Ascending aorta (tissue), 2 donors: Measurements from ENCODE around the gene RET. TPM values are rescaled to one million over a fixed set of nuclear protein-coding genes. Genes with fewer than 3 reads are reported as not detected.

Experiments
- DNase-seq, 2 donors: peaks; one replicate each; pipeline ENCODE4 v3.0.0-alpha.2; 2019; ENCODE audit warnings: low spot score in 2 of 2
- H3K27ac ChIP-seq, 2 donors: fragments of 200-600 bp; sonication (generic); one replicate each; pipeline ENCODE4 v1.5.1; 2016 to 2017; ENCODE audit warnings: mild to moderate bottlenecking in 1 of 2
- H3K27me3 ChIP-seq: fragments of 200-600 bp; sonication (generic); one replicate; pipeline ENCODE4 v1.5.1; 2017
- H3K36me3 ChIP-seq, 2 donors: fragments of 200-600 bp; sonication (generic); one replicate each; pipeline ENCODE4 v1.5.1; 2016
- H3K4me1 ChIP-seq, 2 donors: fragments of 200-600 bp; sonication (generic); one replicate each; pipeline ENCODE4 v1.5.1; 2016 to 2017; ENCODE audit warnings: mild to moderate bottlenecking in 1 of 2
- H3K4me3 ChIP-seq, 2 donors: fragments of 200-600 bp; sonication (generic); one replicate each; pipeline ENCODE4 v1.5.1; 2016 to 2017; ENCODE audit warnings: mild to moderate bottlenecking in 1 of 2
- H3K9me3 ChIP-seq, 2 donors: fragments of 200-600 bp; sonication (generic); one replicate each; pipeline ENCODE4 v1.5.1; 2016
- intact Hi-C: fragments of 100-400 bp; cut with DNase I; formaldehyde crosslinking; loops from one replicate; pipeline ENCODE4 v1.15.1; 2023
- total RNA-seq: library from RNA; depleted of rRNA; stranded (reverse); fragments of >200 nt; gene quantifications from one replicate; pipeline ENCODE4 v1.1.0, GENCODE V29; 2016
- TF ChIP-seq, protein P1 (sequence below), 3 experiments: fragments of 200-600 bp in 2 of 3; fragments of 450-650 bp in 1 of 3; sonication (generic) in 2 of 3; IDR thresholded peaks; one replicate each; pipeline ENCODE4 v1.5.1; 2016 to 2019; ENCODE audit warnings: antibody characterized with exemption in 3 of 3, mild to moderate bottlenecking in 1 of 3, moderate library complexity in 1 of 3

The RET gene
- total RNA-seq, 1 donor from 2014 or later = not detected

DNA sequence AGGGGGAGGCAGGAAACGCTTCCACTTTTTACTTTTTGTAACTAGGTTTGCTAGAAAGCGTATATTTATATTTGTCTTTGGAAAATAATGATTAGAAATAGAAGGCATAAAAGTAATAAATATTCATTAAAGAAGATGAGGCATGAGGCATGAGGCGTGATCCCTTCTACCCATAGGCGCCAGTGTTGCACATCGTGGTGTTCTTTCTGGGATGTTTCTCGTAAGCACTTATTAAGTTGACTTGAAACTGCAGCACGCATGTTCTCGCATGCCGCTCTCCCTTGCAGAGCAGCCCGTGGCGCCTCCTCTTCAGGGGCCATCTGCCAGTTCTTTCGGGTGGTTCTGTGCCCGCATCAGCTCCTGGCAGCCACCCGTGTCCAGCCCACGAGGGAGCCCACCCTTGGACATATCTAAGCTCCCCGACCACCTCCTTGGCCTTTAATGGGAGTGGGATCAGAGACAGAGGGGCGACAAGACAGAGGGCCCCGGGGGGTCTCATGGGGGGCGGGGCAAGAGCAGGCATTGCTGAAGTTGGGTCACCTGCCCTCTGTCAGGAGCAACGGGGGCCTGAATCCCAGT, 32.9 kb downstream of the RET start:
- no peak for DNase-seq
- Histone ChIP-seq H3K4me1 (peaks cover 0 to 3% of the 10 kb centered on the region in 2 donors), H3K27me3 (no peaks in the 10 kb centered on the region), H3K4me3 (no peak overlapping the region), H3K36me3 (no peaks in the 10 kb centered on the region), H3K9me3 (no peaks in the 10 kb centered on the region), H3K27ac (no peak overlapping the region)
- intact Hi-C loops = no loop called here
- TF ChIP-seq, protein P1, sequence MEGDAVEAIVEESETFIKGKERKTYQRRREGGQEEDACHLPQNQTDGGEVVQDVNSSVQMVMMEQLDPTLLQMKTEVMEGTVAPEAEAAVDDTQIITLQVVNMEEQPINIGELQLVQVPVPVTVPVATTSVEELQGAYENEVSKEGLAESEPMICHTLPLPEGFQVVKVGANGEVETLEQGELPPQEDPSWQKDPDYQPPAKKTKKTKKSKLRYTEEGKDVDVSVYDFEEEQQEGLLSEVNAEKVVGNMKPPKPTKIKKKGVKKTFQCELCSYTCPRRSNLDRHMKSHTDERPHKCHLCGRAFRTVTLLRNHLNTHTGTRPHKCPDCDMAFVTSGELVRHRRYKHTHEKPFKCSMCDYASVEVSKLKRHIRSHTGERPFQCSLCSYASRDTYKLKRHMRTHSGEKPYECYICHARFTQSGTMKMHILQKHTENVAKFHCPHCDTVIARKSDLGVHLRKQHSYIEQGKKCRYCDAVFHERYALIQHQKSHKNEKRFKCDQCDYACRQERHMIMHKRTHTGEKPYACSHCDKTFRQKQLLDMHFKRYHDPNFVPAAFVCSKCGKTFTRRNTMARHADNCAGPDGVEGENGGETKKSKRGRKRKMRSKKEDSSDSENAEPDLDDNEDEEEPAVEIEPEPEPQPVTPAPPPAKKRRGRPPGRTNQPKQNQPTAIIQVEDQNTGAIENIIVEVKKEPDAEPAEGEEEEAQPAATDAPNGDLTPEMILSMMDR (IDR thresholded peaks at IDR 0.05) = no peak

DNA sequence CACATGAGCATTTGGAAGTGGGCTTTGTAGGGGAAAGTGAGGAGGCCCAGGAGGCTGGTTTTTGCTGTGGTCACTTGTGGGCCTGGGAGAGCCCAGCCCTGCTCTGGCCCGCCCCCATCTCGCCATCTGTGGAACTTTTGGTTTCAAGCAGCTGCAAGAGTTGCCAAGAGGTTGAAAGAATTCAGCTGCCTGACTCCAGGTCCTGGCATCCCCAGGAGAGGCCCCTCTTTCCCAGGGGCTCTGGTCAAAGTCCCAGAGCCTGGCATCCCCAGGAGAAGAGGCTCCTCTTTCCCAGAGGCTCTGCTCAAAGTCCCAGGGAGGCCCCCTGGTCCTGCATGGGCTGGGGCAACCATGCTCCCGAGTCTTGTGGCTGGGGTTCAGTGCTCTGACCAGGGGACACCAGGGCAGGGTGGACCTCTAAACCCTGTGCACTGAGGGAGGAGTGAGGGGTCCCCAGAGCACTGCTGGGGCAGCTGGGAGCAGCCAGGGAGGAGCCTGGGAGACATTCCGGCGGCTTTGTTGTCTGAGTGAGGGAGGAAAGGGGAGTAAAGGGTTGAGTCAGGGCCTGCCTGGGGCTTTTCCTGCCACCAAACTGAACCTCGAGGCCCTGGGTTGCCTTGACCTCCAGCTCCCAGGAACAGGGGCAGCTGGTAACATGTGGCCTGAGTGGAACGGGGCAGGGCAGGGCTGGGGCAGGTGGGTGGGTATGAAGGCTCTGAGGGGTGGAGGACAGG, 33.6 kb downstream of the RET start:
- TF ChIP-seq, protein P1 (IDR thresholded peaks at IDR 0.05) = no peak

DNA sequence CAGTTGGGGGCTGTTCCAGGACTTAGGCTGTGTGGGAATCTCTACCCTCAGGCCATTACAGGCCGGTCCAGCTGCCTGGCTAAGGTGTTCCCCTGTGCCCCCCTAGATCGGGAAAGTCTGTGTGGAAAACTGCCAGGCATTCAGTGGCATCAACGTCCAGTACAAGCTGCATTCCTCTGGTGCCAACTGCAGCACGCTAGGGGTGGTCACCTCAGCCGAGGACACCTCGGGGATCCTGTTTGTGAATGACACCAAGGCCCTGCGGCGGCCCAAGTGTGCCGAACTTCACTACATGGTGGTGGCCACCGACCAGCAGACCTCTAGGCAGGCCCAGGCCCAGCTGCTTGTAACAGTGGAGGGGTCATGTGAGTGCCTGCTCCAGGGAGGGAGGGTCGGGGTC, 34.2 kb downstream of the RET start:
- no peaks in the 10 kb centered on the region for H3K27me3 ChIP-seq

More for the DNA sequence above, 33.6 kb downstream of the RET start:
- Histone ChIP-seq H3K4me3 (no peak overlapping the region), H3K27me3 (no peaks in the 10 kb centered on the region), H3K36me3 (no peaks in the 10 kb centered on the region), H3K27ac (no peak overlapping the region), H3K4me1 (no peaks in the 10 kb centered on the region), H3K9me3 (no peaks in the 10 kb centered on the region)
- no peak for DNase-seq
- intact Hi-C loops = no loop called here

DNA sequence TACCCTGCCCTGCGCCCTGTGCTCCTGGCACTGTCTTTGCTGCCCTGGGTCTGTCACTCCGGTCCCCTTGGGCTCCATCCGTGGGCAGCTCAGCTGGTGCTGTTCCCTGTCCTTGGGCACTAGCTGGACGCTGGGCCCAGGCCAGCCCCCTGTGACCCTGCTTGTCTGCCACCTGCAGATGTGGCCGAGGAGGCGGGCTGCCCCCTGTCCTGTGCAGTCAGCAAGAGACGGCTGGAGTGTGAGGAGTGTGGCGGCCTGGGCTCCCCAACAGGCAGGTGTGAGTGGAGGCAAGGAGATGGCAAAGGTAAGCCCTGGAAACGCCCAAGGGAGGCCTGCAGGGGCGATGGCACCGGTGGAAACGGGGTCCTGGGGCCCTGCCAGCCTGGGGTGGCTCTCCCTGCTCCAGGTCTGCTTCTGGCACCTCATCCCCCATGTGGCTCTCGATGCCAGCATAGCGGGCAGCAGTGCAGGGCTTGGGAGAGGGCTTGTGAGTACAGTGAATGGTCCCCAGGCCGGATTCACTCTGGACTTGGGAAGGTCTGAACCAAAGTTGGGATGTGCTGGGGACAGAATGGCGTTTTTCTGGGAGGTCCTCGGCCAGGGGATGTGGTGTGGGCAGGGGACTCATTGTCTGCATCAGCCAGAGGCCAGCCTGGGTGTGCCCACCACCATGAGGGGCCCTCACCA, 35.2 kb downstream of the RET start:
- Histone ChIP-seq H3K9me3 (no peaks in the 10 kb centered on the region), H3K4me3 (no peak overlapping the region), H3K36me3 (no peaks in the 10 kb centered on the region), H3K27ac (no peak overlapping the region), H3K27me3 (no peaks in the 10 kb centered on the region), H3K4me1 (no peaks in the 10 kb centered on the region)
- intact Hi-C loops = no loop called here
- no peak for DNase-seq
- TF ChIP-seq, protein P1 (IDR thresholded peaks at IDR 0.05) = no peak

More for the DNA sequence above, 34.2 kb downstream of the RET start:
- intact Hi-C loops = no loop called here
- TF ChIP-seq, protein P1 (IDR thresholded peaks at IDR 0.05) = no peak
- Histone ChIP-seq H3K4me1 (no peaks in the 10 kb centered on the region), H3K36me3 (no peaks in the 10 kb centered on the region), H3K4me3 (no peak overlapping the region), H3K27ac (no peak overlapping the region), H3K9me3 (no peaks in the 10 kb centered on the region)
- DNase-seq = no peak

DNA sequence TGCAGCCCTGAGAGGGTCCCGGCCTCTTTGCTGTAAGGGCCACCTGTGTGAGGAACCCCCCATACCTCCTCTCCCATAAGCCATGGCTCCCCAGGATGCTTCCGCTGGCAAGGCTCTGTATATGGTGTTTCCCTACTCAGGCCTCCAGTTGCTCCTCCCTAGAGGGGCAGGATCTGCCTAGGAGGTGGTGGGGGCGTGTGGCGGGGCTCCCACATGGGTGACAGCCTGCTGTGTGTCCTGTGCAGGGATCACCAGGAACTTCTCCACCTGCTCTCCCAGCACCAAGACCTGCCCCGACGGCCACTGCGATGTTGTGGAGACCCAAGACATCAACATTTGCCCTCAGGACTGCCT, 35.7 kb downstream of the RET start:
- TF ChIP-seq, protein P1 (IDR thresholded peaks at IDR 0.05) = no peak
- intact Hi-C loops = no loop called here
- H3K9me3 ChIP-seq = no peaks in the 10 kb centered on the region
- H3K27ac ChIP-seq = no peak overlapping the region
- H3K36me3 ChIP-seq = no peaks in the 10 kb centered on the region
- DNase-seq = no peak
- no peak overlapping the region for H3K4me3 ChIP-seq
- H3K27me3 ChIP-seq = no peaks in the 10 kb centered on the region
- no peaks in the 10 kb centered on the region for H3K4me1 ChIP-seq
